Upper lobe of left lung (tissue), 6 donors: Measurements from ENCODE around the gene B4GALNT4. TPM values are rescaled to one million over a fixed set of nuclear protein-coding genes. Genes with fewer than 3 reads are reported as not detected.
"Not testable (repeated sequence)": the region's sequence is repeated elsewhere in the genome, so short reads cannot be mapped to it uniquely, and the experiment has no call there.

Experiments
- ATAC-seq, 2 donors: fragments of 200-7000 bp; cut with Tn5 transposase; one replicate each; pipeline ENCODE4 v1.9.1; 2022; ENCODE audit warnings: mild to moderate bottlenecking in 2 of 2, moderate library complexity in 2 of 2; ENCODE audit not compliant: low FRiP score in 2 of 2
- DNase-seq, 2 donors: peaks; one replicate each; pipeline ENCODE4 v3.0.0-alpha.2; 2019 to 2020
- H3K27ac ChIP-seq, 4 donors: fragments of 200-600 bp; sonication (generic); one replicate each; pipeline ENCODE4 v1.5.1; 2016 to 2019
- H3K27me3 ChIP-seq, 4 donors: fragments of 200-600 bp; sonication (generic); one replicate each; pipeline ENCODE4 v1.5.1; 2017 to 2019
- H3K36me3 ChIP-seq, 4 donors: fragments of 200-600 bp; sonication (generic); one replicate each; pipeline ENCODE4 v1.5.1; 2016 to 2019
- H3K4me1 ChIP-seq, 4 donors: fragments of 200-600 bp; sonication (generic); one replicate each; pipeline ENCODE4 v1.5.1; 2018 to 2019
- H3K4me3 ChIP-seq, 4 donors: fragments of 200-600 bp; sonication (generic); one replicate each; pipeline ENCODE4 v1.5.1; 2017 to 2019; ENCODE audit warnings: mild to moderate bottlenecking in 2 of 4, moderate library complexity in 1 of 4
- H3K9me3 ChIP-seq, 4 donors: fragments of 200-600 bp; sonication (generic); one replicate each; pipeline ENCODE4 v1.5.1; 2018 to 2019
- EP300 ChIP-seq, 4 donors: sonication (generic); formaldehyde crosslinking; IDR thresholded peaks; one replicate each; pipeline ENCODE4 v1.5.1; 2017; ENCODE audit warnings: antibody characterized with exemption in 4 of 4, control low read depth in 2 of 4
- POLR2A ChIP-seq, 4 donors: fragments of 450-650 bp; IDR thresholded peaks; one replicate each; pipeline ENCODE4 v1.5.1; 2016 to 2017; ENCODE audit warnings: antibody characterized with exemption in 4 of 4, mild to moderate bottlenecking in 2 of 4
- POLR2AphosphoS5 ChIP-seq, 2 donors: sonication (generic); formaldehyde crosslinking; IDR thresholded peaks; one replicate each; pipeline ENCODE4 v1.5.1; 2017; ENCODE audit warnings: antibody characterized with exemption in 2 of 2
- WGBS, 2 donors: methylation state at CpG; one replicate each; pipeline ENCODE4 v1.1.5; 2017 to 2018; 5-methylcytosine and 5-hydroxymethylcytosine counted together
- total RNA-seq, 6 donors: library from RNA; depleted of rRNA in 4 of 6; stranded (reverse); fragments of >200 nt in 4 of 6; gene quantifications; one replicate each; pipeline versions ENCODE4 v1.1.0 to v1.2.1, GENCODE V29; 2016 to 2021
- TF ChIP-seq, protein P1 (sequence below), 6 experiments: fragments of 450-650 bp in 4 of 6; fragments of 200-600 bp in 2 of 6; sonication (generic) in 2 of 6; IDR thresholded peaks; one replicate each; pipeline ENCODE4 v1.5.1; 2016 to 2019; ENCODE audit warnings: antibody characterized with exemption in 6 of 6
- donor health status: DM: no; HTN: no; CAD: no; lungs with moderate emphysema.
- donor health status: DM: no; HTN: yes; CAD: no; lungs with severe emphysema.

Gene B4GALNT4
- total RNA-seq, 6 donors from 2014 or later, result 0.23 to 2.1 (median 0.54) TPM; not detected in 1

DNA sequence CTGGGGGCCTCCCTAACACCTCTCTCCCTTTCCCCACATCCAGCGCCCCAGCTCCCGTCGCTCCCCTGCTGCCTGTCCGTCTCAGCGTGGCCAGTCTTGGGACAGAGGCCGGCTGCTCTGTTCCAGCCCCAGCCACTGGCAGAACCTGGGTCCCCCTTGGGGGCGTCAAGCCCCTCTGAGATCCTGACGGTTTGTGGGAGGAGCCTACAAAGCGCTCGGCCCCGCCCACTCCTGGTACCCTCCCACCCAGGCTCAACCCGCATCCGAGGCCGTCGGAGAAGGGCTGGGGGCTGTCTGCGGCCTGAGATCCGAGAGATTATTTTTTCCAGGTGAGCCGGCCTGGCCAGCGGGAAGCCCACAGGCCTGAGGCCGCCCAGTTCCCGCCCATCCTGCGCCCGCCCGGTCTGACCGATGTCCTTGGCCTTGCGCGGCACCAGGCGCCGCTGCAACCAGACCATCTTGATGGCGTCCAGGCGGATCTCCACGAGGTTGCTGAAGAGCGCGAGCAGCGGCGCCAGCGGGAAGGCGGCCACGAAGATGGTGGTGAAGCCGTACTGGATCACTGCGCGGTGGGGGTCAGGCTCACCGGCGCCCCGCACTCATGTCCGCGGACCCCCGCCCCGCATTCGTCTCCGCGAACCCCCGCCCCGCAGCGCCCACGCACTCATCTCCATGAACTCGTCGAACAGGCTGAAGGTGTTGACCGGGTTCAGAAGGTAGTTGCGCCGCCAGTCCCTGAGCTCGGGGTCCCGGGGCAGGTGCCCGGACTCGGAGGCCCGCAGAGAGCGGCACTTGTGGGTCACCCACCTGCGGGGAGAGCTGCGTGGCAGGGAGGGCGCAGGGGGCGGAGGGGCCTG is 51.0 kb downstream of the B4GALNT4 start:
- ATAC-seq (no peak), DNase-seq (peak in 1 of 2 donors; percentile 84)
- Histone ChIP-seq H3K4me3 (no peak overlapping the region), H3K27me3 (no peaks in the 10 kb centered on the region), H3K27ac (no peak overlapping the region), H3K4me1 (peaks cover 11 to 28% (median 22%) of the 10 kb centered on the region in 4 donors), H3K9me3 (no peaks in the 10 kb centered on the region), H3K36me3 (no peaks in the 10 kb centered on the region)
- 61 to 81% methylated on average over 28 to 45 of the region's 71 CpGs for WGBS, 2 donors
- no peak for TF ChIP-seq POLR2AphosphoS5 (IDR thresholded peaks at IDR 0.05)
- no peak for TF ChIP-seq POLR2A (IDR thresholded peaks at IDR 0.05)
- TF ChIP-seq, protein P1, sequence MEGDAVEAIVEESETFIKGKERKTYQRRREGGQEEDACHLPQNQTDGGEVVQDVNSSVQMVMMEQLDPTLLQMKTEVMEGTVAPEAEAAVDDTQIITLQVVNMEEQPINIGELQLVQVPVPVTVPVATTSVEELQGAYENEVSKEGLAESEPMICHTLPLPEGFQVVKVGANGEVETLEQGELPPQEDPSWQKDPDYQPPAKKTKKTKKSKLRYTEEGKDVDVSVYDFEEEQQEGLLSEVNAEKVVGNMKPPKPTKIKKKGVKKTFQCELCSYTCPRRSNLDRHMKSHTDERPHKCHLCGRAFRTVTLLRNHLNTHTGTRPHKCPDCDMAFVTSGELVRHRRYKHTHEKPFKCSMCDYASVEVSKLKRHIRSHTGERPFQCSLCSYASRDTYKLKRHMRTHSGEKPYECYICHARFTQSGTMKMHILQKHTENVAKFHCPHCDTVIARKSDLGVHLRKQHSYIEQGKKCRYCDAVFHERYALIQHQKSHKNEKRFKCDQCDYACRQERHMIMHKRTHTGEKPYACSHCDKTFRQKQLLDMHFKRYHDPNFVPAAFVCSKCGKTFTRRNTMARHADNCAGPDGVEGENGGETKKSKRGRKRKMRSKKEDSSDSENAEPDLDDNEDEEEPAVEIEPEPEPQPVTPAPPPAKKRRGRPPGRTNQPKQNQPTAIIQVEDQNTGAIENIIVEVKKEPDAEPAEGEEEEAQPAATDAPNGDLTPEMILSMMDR (IDR thresholded peaks at IDR 0.05), result no peak
- TF ChIP-seq EP300 (IDR thresholded peaks at IDR 0.05), result no peak

- peaks cover 5 to 21% (median 16%) of the 10 kb centered on the region in 4 donors for H3K4me1 ChIP-seq
- 78 to 95% methylated on average over 11 to 19 of the region's 21 CpGs for WGBS, 2 donors
- no peaks in the 10 kb centered on the region for H3K36me3 ChIP-seq
- no peaks in the 10 kb centered on the region for H3K9me3 ChIP-seq
- no peak overlapping the region for H3K4me3 ChIP-seq
- H3K27ac ChIP-seq, result no peak overlapping the region
- no peak for ATAC-seq
- H3K27me3 ChIP-seq, result no peaks in the 10 kb centered on the region
- TF ChIP-seq POLR2A (IDR thresholded peaks at IDR 0.05) (no peak), EP300 (IDR thresholded peaks at IDR 0.05) (no peak), POLR2AphosphoS5 (IDR thresholded peaks at IDR 0.05) (no peak)
- TF ChIP-seq, protein P1 (IDR thresholded peaks at IDR 0.05), result no peak
- DNase-seq, result peak in 1 of 2 donors; percentile 76
These were observed 51.6 kb downstream of the B4GALNT4 start for GRCh38 chr11:420911-421321.

GRCh38 chr11:422249-422656 is 53.0 kb downstream of the B4GALNT4 start:
- DNase-seq, result no peak
- Histone ChIP-seq H3K36me3 (no peaks in the 10 kb centered on the region), H3K27ac (no peak overlapping the region), H3K4me1 (peaks cover 0 to 9% (median 7%) of the 10 kb centered on the region in 4 donors), H3K9me3 (no peaks in the 10 kb centered on the region), H3K27me3 (no peaks in the 10 kb centered on the region), H3K4me3 (no peak overlapping the region)
- TF ChIP-seq POLR2AphosphoS5 (IDR thresholded peaks at IDR 0.05) (no peak), EP300 (IDR thresholded peaks at IDR 0.05) (no peak)
- TF ChIP-seq, protein P1 (IDR thresholded peaks at IDR 0.05), result no peak
- no peak for ATAC-seq
- WGBS, 2 donors, result 76 to 90% methylated on average over 9 to 10 of the region's 10 CpGs

- TF ChIP-seq POLR2A (IDR thresholded peaks at IDR 0.05) (no peak), EP300 (IDR thresholded peaks at IDR 0.05) (no peak), POLR2AphosphoS5 (IDR thresholded peaks at IDR 0.05) (no peak)
- TF ChIP-seq, protein P1 (IDR thresholded peaks at IDR 0.05), result no peak
- WGBS, 2 donors, result 92 to 93% methylated on average over 4 of the region's 4 CpGs
- Histone ChIP-seq H3K27ac (no peak overlapping the region), H3K4me3 (no peak overlapping the region), H3K4me1 (no peaks in the 10 kb centered on the region), H3K9me3 (no peaks in the 10 kb centered on the region), H3K27me3 (no peaks in the 10 kb centered on the region), H3K36me3 (no peaks in the 10 kb centered on the region)
- ATAC-seq (no peak), DNase-seq (no peak)
These were observed 54.9 kb downstream of the B4GALNT4 start for GRCh38 chr11:424232-424631.

DNA sequence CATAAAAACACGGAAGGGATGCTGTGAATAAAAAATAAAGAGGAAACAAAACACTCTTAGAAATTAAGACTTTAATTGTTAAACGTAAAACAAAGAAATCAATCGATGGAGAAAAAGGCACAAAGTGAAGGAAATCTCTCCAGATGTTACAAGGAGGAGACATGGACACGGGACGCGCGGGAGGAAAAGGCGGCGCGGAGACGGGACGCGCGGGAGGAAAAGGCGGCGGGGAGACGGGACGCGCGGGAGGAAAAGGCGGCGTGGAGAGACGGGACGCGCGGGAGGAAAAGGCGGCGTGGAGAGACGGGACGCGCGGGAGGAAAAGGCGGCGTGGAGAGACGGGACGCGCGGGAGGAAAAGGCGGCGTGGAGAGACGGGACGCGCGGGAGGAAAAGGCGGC is 55.5 kb downstream of the B4GALNT4 start:
- not testable (repeated sequence) for H3K36me3 ChIP-seq, H3K27ac ChIP-seq, H3K9me3 ChIP-seq, ATAC-seq, H3K27me3 ChIP-seq, H3K4me1 ChIP-seq, H3K4me3 ChIP-seq
- WGBS, 2 donors, result 62 to 63% methylated on average over 25 to 40 of the region's 45 CpGs
- peak in 1 of 2 donors; percentile 60 for DNase-seq
